Ishikawa (cell line): ENCODE measurements around the gene LDHAL6B.

Experiments used
- EGR1 ChIP-seq: IDR thresholded peaks from 2 replicates; pipeline ENCODE4 v1.6.1; 2012
- RAD21 ChIP-seq: IDR thresholded peaks from 2 replicates; pipeline ENCODE4 v1.6.1; 2012; ENCODE audit warnings: low read depth

GRCh38 chr15:59255680-59256336, 49.2 kb downstream of the LDHAL6B start:
- no peak for TF ChIP-seq EGR1
- TF ChIP-seq RAD21, result no peak
